Measurements from ENCODE around the gene DIAPH2. TPM values are rescaled to one million over a fixed set of nuclear protein-coding genes. Genes with fewer than 3 reads are reported as not detected.

DIAPH2 gene
- polyA plus RNA-seq, 4 donors = 7.3 to 11.8 (median 9.4) TPM

- no peak for DNase-seq (ENCODE audit: low read depth in 4 of 4, low spot score in 3 of 4)
Observed at GRCh38 chrX:97525981-97526380, 841.3 kb downstream of the DIAPH2 start.

- DNase-seq (ENCODE audit: low read depth in 4 of 4, low spot score in 3 of 4) = no peak
Observed at GRCh38 chrX:97527725-97528124, 843.1 kb downstream of the DIAPH2 start.

- no peak for DNase-seq (ENCODE audit: low read depth in 4 of 4, low spot score in 3 of 4)
Observed at GRCh38 chrX:97529536-97530200, 845.0 kb downstream of the DIAPH2 start.

- no peak for DNase-seq (ENCODE audit: low read depth in 4 of 4, low spot score in 3 of 4)
Observed at GRCh38 chrX:97531825-97532224, 847.2 kb downstream of the DIAPH2 start.

- DNase-seq (ENCODE audit: low read depth in 4 of 4, low spot score in 3 of 4) = no peak
Observed at GRCh38 chrX:97538745-97539144, 854.1 kb downstream of the DIAPH2 start.

- DNase-seq (ENCODE audit: low read depth in 4 of 4, low spot score in 3 of 4) = no peak
Observed at GRCh38 chrX:97539970-97540519, 855.4 kb downstream of the DIAPH2 start.

- no peak for DNase-seq (ENCODE audit: low read depth in 4 of 4, low spot score in 3 of 4)
Observed at GRCh38 chrX:97547877-97548578, 863.4 kb downstream of the DIAPH2 start.

GRCh38 chrX:97551821-97552220 is 867.2 kb downstream of the DIAPH2 start:
- no peak for DNase-seq (ENCODE audit: low read depth in 4 of 4, low spot score in 3 of 4)

- DNase-seq (ENCODE audit: low read depth in 4 of 4, low spot score in 3 of 4) = no peak
Observed at GRCh38 chrX:97553833-97554232, 869.2 kb downstream of the DIAPH2 start.

GRCh38 chrX:97556359-97556758 is 871.7 kb downstream of the DIAPH2 start:
- DNase-seq (ENCODE audit: low read depth in 4 of 4, low spot score in 3 of 4) = no peak

GRCh38 chrX:97563531-97564133 is 879.0 kb downstream of the DIAPH2 start:
- peak in 3 of 4 donors; percentile 14 for DNase-seq (ENCODE audit: low read depth in 4 of 4, low spot score in 3 of 4)

- DNase-seq (ENCODE audit: low read depth in 4 of 4, low spot score in 3 of 4) = no peak
Observed at GRCh38 chrX:97564496-97564895, 879.9 kb downstream of the DIAPH2 start.

GRCh38 chrX:97587171-97587570 is 902.5 kb downstream of the DIAPH2 start:
- DNase-seq (ENCODE audit: low read depth in 4 of 4, low spot score in 3 of 4) = no peak

- no peak for DNase-seq (ENCODE audit: low read depth in 4 of 4, low spot score in 3 of 4)
Observed at GRCh38 chrX:97594646-97595224, 910.1 kb downstream of the DIAPH2 start.

GRCh38 chrX:97597954-97598353 is 913.3 kb downstream of the DIAPH2 start:
- DNase-seq (ENCODE audit: low read depth in 4 of 4, low spot score in 3 of 4) = no peak

- DNase-seq (ENCODE audit: low read depth in 4 of 4, low spot score in 3 of 4) = no peak
Observed at GRCh38 chrX:97602465-97603258, 918.0 kb downstream of the DIAPH2 start.

- no peak for DNase-seq (ENCODE audit: low read depth in 4 of 4, low spot score in 3 of 4)
Observed at GRCh38 chrX:97605271-97605670, 920.6 kb downstream of the DIAPH2 start.

- DNase-seq (ENCODE audit: low read depth in 4 of 4, low spot score in 3 of 4) = no peak
Observed at GRCh38 chrX:97609357-97609756, 924.7 kb downstream of the DIAPH2 start.

- no peak for DNase-seq (ENCODE audit: low read depth in 4 of 4, low spot score in 3 of 4)
Observed at GRCh38 chrX:97609938-97610337, 925.3 kb downstream of the DIAPH2 start.

- no peak for DNase-seq (ENCODE audit: low read depth in 4 of 4, low spot score in 3 of 4)
Observed at GRCh38 chrX:97616883-97617530, 932.4 kb downstream of the DIAPH2 start.

Data from left renal pelvis (tissue), 4 donors.